Heart left ventricle (tissue), 13 donors: ENCODE results near the gene OLFML2A.

Source experiments
- CTCF ChIP-seq, 12 donors: fragments of 200-600 bp; sonication (generic) in 4 of 12; IDR thresholded peaks; one replicate each; pipeline versions ENCODE4 v1.5.0 to v1.8.0; 2018 to 2022; ENCODE audit warnings: antibody characterized with exemption in 12 of 12, mild to moderate bottlenecking in 5 of 12
- POLR2A ChIP-seq, 2 donors: fragments of 450-650 bp; IDR thresholded peaks; one replicate each; pipeline ENCODE4 v1.6.1; 2017; ENCODE audit warnings: antibody characterized with exemption in 2 of 2, mild to moderate bottlenecking in 2 of 2, moderate library complexity in 2 of 2
- donor health status: ischemic (EF 13 %, LVEDD 7.1; RV severe dilation, severe dysfunction).
- donor health status: DM: no; HTN: yes; CAD: no.
- donor health status: DM: no; HTN: no; CAD: no.
- donor health status: ischemic (EF 25% LVEDD 6.9; RV normal size, moderate dysfunction).
- donor health status: ischemic (EF 25% LVEDD 5.7; RV mildly dilated, moderate dysfunction).
- donor health status: ischemic (EF 35%, LVEDD 5.7; RV mildly dilated, moderate dysfunction).
- donor health status: nonischemic (EF 11% LVEDD 7.7; RV severe dilation, severe dysfunction).
- donor health status: DM: yes; HTN: yes; CAD: no.
- donor health status: PGD.
- donor health status: ischemic (EF 29% LVEDD 5.4; RV normal size, mild dysfunction).
- donor health status: nonischemic (EF 23%, LVEDD 6.1; RV moderate dilation, normal function).

DNA sequence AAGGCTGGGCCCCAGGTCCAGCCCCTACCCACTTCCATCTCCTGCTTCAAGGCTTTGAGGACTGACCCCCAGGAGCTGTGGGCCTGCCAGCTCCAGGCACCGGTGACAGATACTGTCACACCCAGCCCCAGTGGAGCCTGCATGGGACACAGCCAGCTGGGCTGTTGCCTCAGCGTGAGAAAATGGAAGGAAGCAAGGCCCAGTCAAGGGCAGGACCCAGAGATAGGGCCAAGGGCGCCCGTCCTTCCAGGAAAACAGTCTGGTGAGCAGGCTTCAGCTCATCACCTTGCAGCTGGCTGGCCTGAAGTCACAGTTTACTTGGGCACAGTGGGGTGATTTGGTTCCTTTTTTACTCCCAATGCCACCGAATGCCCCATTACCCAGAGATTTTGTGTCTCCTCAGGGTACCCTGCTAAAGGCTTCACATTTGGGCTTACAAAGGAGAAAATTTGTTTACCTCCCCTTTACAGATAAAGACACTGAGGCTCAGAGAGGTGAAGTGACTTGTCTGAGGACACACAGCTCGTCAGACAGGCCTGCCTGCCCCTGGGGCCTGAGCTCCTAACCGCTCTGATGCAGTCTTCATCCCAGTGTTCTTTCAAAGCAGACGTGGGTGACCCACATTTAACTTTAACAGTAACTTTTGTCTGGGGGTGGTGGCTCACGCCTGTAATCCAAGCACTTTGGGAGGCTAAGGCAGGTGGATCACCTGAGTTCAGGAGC lies 54.9 kb downstream of the OLFML2A start:
- TF ChIP-seq POLR2A (IDR thresholded peaks at IDR 0.05) (no peak), CTCF (IDR thresholded peaks at IDR 0.05) (no peak)
